Motor neuron (in vitro differentiated cells): ENCODE results near the gene CYP4Z1. TPM values are rescaled to one million over a fixed set of nuclear protein-coding genes. Genes with fewer than 3 reads are reported as not detected.
"Not testable (repeated sequence)": the region's sequence is repeated elsewhere in the genome, so short reads cannot be mapped to it uniquely, and the experiment has no call there.

Experiments used
- ATAC-seq, 8 experiments: fragments of 200-7000 bp; cut with Tn5 transposase; replicated peaks in 6 of 8; 2 replicates each; pipeline ENCODE4 v1.8.0; 2021; ENCODE audit warnings: mild to moderate bottlenecking in 8 of 8, moderate library complexity in 8 of 8
- H3K27ac ChIP-seq, 2 donors: fragments of 250-450 bp; sonication (Bioruptor Pico); 2 replicates each; pipeline ENCODE4 v1.9.0; 2021; ENCODE audit warnings: antibody characterized with exemption in 2 of 2, mild to moderate bottlenecking in 2 of 2, moderate library complexity in 1 of 2
- H3K4me1 ChIP-seq, 2 donors: fragments of 250-450 bp; sonication (Bioruptor Pico); replicated peaks in 1 of 2; 2 replicates each; pipeline ENCODE4 v1.6.1; 2021; ENCODE audit warnings: antibody characterized with exemption in 2 of 2, mild to moderate bottlenecking in 2 of 2, moderate library complexity in 1 of 2
- H3K4me3 ChIP-seq, 5 donors: fragments of 250-450 bp; sonication (Bioruptor Pico); 2 replicates each; pipeline ENCODE4 v1.9.0; 2021; ENCODE audit warnings: antibody characterized with exemption in 5 of 5, mild to moderate bottlenecking in 5 of 5, moderate library complexity in 4 of 5
- WGBS, 10 experiments: fragments of 450-650 bp; shearing (Covaris generic); methylation state at CpG; one replicate each; pipeline ENCODE4 v1.0.0; 2022; 5-methylcytosine and 5-hydroxymethylcytosine counted together
- in situ Hi-C, 9 experiments: fragments of 400-800 bp; cut with MboI; loops; one replicate each; pipeline ENCODE4 v1.15.0; 2021; ENCODE audit warnings: low sequenced_read_pairs in 9 of 9, low pct_unique_long_range_greater_than_20kb in 2 of 9; ENCODE audit not compliant: unreplicated experiment in 9 of 9
- total RNA-seq, 8 experiments: library from RNA; unstranded; fragments of 300-600 nt; gene quantifications; 2 replicates each; pipeline versions ENCODE4 v1.2.3 to v1.2.4, GENCODE V29; 2022

Gene CYP4Z1
- total RNA-seq, 8 experiments from 2014 or later: 0.05 to 40.1 (median 7.0) TPM; not detected in 2

DNA sequence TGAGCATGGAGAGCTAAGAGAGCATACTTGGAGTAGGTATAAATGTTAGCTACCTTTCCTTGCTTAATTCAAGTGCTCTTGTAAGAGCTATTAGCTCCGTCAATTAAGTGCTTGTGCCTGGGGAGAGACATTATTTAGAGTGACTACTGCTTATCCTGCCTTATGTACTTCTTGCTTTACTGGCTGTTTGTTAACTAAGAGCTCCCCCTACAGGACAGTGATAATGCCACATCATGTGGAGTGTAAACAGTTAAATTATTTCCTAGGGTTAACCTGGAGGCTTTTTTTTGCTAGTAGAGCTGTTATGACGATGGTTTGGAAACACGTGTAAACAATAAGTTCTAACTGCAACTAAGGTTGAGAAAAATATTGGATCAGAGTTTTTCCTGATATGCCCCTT is 24.4 kb downstream of the CYP4Z1 start:
- ATAC-seq: peak in 3 of 8 experiments; percentile 21 to 38 (median 27)
- H3K27ac ChIP-seq, H3K4me1 ChIP-seq, H3K4me3 ChIP-seq: not testable (repeated sequence)
- WGBS, 10 experiments: 0 to 20% (median 0%) methylated on average over 1 of the region's 3 CpGs; no CpG with 5 or more reads in 7 of the 10 experiments
- in situ Hi-C loops: loop anchor here in 1 of 9 experiments (10.0 kb wide), 1 partner anchor 83 kb away; no protein-coding TSS in a partner anchor

DNA sequence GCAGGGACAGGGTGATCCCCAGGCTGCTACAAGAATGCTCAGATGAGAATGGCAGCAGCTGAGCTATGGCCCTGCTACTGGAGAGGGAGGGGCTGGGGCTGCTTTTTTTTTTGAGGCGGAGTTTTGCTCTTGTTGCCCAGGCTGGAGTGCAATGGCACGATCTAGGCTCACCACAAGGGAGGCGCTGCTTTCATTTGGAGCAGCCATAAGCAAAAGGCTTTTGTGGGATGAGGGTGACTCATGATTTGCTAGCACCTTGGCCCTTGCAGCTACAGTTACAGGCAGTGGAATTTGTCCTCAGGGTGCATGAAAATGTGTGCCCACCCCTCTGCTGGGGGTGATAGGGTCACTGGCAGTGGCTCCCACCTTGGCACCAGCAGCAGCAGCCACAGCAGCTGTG is 37.8 kb downstream of the CYP4Z1 start:
- Histone ChIP-seq H3K4me3 (no peak overlapping the region), H3K4me1 (no peaks in the 10 kb centered on the region), H3K27ac (no peak overlapping the region)
- ATAC-seq: no peak
- in situ Hi-C loops: no loop called here
- WGBS, 10 experiments: 52 to 100% (median 83%) methylated on average over 1 to 3 of the region's 3 CpGs; no CpG with 5 or more reads in 5 of the 10 experiments

DNA sequence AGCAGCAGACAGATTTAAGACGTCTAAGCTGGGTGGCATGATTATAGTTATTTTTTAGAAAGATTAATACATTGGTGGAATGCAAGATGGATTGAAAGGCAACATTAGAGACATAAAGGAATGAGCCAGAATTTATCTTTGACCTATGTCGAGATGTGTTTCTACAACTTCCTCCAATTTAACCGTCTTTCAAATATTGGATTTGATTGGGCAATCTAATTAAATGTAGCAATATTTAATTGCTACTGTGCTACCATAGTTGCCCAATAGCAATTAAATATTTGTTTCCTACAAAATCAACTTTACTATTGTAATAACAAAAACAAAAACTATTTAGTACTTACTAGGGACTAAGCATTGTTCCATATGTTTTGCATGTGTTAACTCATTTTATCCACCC is 39.8 kb downstream of the CYP4Z1 start:
- no peak for ATAC-seq
- H3K27ac ChIP-seq: no peak overlapping the region
- H3K4me1 ChIP-seq: no peaks in the 10 kb centered on the region
- 71 to 90% (median 77%) methylated on average over 1 to 3 of the region's 3 CpGs; no CpG with 5 or more reads in 1 of the 10 experiments for WGBS, 10 experiments
- in situ Hi-C loops: no loop called here
- H3K4me3 ChIP-seq: no peak overlapping the region

DNA sequence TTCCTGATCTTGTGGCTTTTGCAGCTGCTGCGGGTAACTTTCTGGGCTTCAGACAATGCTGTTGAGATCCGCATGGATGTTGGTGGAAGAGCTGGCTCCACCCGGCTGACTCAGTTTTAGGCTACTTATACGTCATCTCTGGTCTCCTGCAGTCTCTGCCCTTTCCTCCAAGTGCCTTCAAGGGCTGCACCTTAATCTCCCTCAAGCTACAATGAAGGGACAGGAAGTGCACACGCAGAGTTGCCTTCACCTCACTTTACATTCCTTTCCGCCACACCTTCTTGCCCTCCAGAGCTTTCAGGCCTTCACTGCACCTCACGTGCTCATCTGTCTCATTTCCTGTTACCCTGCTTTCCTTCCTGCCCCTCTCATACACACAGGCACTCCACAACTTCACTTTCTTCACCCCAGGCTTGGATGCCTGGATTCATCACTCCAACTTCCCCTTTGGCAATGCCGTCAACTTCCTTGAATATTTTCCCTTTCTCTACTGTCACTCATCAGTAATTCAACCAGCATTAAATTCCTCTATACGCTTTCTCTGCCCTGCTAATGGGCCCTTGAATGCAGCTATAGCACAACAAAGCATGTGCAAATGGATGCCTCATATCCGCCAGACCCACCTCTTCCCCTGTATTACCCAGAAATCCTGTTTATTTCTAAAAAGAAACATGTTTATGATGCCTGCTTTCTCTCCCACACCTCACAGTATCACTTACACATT is 41.0 kb downstream of the CYP4Z1 start:
- H3K4me3 ChIP-seq, H3K4me1 ChIP-seq, H3K27ac ChIP-seq, in situ Hi-C loops: not testable (repeated sequence)
- peak in 3 of 8 experiments; percentile 66 to 97 (median 95) for ATAC-seq
- WGBS, 10 experiments: 20 to 87% (median 69%) methylated on average over 1 to 6 of the region's 10 CpGs; no CpG with 5 or more reads in 5 of the 10 experiments

DNA sequence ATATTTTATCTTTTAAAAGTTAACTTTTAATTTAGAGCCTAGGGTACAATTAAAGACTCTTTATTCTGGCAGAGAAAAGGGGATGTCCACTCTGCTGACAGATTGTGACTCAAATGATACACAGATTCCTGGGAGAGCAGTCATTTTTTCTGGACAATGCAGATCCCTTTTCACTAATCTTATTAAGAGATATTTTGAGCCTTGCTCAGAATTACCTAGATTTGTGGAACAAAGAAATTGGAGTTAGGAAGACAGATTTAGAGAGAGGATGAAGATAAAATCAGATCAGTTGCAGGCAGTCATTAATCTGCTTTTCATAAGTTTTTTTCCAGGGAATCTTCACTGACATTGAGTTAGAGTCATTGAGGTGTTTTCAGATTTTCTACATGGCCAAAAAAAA is 42.5 kb downstream of the CYP4Z1 start:
- H3K27ac ChIP-seq, H3K4me3 ChIP-seq, H3K4me1 ChIP-seq, ATAC-seq, in situ Hi-C loops: not testable (repeated sequence)

DNA sequence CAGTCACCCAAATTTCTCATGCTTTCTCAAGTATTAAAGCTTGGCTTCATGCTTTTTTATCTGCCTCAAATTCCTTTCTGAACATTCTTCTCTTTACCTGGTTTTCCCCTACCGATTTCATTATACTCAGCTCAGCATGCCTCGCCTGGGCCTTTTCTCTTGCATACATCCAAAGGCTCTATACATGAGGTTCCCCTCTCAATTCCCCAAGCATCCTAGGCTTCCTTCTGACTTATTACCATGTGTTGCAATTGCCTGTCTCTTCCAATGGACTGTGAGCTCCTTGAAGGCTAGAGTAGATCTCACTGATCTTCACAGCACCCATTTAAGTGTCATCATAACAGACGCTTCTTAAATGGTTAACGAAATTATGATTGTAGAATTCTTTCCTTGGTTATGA is 46.1 kb downstream of the CYP4Z1 start:
- in situ Hi-C loops: no loop called here
- H3K27ac ChIP-seq: no peak overlapping the region
- no peak for ATAC-seq
- no peaks in the 10 kb centered on the region for H3K4me1 ChIP-seq
- 21 to 89% (median 67%) methylated on average over 1 to 4 of the region's 4 CpGs; no CpG with 5 or more reads in 1 of the 10 experiments for WGBS, 10 experiments
- H3K4me3 ChIP-seq: no peak overlapping the region

DNA sequence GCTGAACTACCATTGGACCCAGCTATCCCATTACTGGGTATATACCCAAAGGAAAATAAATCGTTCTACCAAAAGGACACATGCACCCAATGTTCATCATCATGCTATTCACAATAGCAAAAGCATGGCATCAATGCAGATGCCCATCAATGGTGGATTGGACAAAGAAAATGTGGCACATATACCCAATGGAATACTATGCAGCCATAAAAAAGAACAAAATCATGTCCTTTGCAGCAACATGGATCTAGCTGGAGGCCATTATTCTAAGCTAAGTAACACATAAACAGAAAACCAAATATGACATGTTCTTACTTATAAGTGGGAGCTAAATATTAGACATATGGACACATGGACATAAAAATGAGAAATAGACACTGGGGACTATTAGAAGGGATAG is 54.0 kb downstream of the CYP4Z1 start:
- H3K4me3 ChIP-seq, H3K27ac ChIP-seq, H3K4me1 ChIP-seq, ATAC-seq, in situ Hi-C loops: not testable (repeated sequence)
- WGBS, 10 experiments: 0 to 89% (median 61%) methylated on average over 1 of the region's 1 CpG; no CpG with 5 or more reads in 2 of the 10 experiments

DNA sequence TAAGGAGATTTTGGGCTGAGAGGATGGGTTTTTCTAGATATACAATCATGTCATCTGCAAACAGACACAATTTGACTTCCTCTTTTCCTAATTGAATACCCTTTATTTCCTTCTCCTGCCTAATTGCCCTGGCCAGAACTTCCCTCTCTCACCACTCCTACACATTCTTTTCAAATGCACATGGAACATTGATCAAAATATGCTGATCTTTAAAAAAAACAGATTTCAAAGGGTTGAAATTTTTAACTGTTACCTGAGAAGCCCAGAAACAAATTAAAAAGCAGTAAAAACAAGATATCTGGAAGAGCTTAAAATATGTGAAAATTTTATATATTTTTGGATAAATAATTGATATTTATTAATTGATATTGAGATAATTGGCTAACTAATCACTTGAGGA is 57.8 kb downstream of the CYP4Z1 start:
- ATAC-seq, in situ Hi-C loops, H3K4me3 ChIP-seq, H3K27ac ChIP-seq, H3K4me1 ChIP-seq: not testable (repeated sequence)

DNA sequence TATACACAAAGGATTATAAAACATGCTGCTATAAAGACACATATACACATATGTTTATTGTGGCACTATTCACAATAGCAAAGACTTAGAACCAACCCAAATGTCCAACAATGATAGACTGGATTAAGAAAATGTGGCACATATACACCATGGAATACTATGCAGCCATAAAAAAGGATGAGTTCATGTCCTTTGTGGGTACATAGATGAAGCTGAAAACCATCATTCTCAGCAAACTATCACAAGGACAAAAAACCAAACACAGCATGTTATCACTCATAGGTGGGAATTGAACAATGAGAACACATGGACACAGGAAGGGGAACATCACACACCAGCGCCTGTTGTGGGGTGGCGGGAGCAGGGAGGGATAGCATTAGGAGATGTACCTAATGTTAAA is 60.0 kb downstream of the CYP4Z1 start:
- H3K4me1 ChIP-seq, H3K4me3 ChIP-seq, ATAC-seq, in situ Hi-C loops, H3K27ac ChIP-seq: not testable (repeated sequence)
- WGBS, 10 experiments: 60 to 100% (median 100%) methylated on average over 1 to 2 of the region's 2 CpGs; no CpG with 5 or more reads in 6 of the 10 experiments

DNA sequence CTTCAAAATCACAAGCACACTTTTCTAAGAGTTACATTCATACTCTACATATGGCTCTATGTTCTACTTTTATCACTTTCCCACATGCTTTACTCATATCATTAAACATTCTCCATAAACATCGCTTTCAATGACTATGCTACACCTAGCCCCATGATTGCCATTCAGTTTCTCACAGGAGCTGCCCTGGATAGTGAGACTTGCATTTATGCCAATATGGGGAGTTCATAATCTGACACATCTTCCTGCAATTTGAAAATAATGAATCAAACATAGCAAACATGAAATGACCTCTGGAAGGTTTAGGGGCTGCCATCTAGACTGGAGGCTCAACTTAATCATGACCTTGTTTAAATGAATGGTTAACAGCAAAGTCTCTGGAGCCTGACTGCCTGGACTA is 61.2 kb downstream of the CYP4Z1 start:
- peak in 1 of 8 experiments; percentile 25 for ATAC-seq
- no peaks in the 10 kb centered on the region for H3K4me1 ChIP-seq
- no peak overlapping the region for H3K4me3 ChIP-seq
- no peak overlapping the region for H3K27ac ChIP-seq
- in situ Hi-C loops: no loop called here
- WGBS, 10 experiments: 17 to 100% (median 86%) methylated on average over 1 of the region's 1 CpG; no CpG with 5 or more reads in 4 of the 10 experiments

DNA sequence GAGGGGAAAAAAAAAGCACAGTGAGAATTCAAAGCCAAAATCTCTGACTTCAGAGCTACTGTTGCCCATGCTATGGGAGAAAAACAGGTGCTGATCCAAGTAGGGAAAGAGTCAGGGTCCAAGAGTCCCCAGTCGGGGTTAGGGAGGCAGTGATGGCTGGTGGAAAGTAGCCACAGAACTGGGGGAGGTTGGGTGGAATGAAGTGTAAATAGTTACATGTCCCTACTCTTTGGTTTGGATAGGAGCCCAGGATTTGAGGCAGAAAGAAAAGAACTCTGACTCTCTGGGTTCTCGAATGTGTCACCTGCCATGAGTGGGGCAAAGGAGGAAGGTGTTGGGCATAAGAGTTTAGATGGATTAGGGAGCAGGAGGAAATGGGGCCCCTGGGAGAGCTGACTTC is 61.8 kb downstream of the CYP4Z1 start:
- ATAC-seq, H3K4me1 ChIP-seq, H3K4me3 ChIP-seq, in situ Hi-C loops, H3K27ac ChIP-seq: not testable (repeated sequence)
- WGBS, 10 experiments: 0 to 93% (median 61%) methylated on average over 1 to 2 of the region's 2 CpGs; no CpG with 5 or more reads in 3 of the 10 experiments

DNA sequence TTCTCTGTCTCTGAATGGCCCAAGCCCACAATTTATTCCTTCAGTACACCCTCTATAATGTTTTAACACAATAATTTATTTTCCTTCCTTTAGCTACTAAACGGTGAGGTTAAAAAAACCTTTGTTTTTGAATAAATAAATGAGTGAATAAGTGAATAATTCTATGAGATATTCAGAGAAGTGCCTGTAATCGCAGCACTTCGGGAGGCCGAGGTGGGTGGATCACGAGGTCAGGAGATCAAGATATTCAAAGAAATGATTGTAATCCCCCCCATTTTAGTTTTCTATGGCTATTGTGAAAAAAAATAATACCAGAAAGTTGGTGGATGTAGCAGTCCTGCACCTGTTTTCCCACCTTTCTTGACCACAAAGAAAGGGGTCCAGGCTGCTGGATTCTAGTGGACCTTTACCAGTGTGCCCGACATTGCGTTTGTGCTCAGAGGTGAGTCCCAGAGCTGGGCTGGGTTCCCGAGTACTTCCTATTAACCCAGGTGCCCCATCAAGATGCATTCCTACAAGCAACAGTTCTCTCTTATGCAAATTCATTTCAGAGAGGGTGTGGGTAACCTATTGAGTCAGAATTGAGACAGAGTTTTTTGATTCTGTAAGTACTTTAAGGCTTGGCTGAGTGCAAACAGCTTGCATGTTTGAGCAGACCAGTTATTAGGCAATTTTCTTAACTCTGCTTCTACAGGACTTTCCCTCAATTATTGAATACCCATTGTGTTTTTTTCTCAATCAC is 62.6 kb downstream of the CYP4Z1 start:
- H3K4me3 ChIP-seq, in situ Hi-C loops, H3K4me1 ChIP-seq, H3K27ac ChIP-seq: not testable (repeated sequence)
- peak in 1 of 8 experiments; percentile 42 for ATAC-seq
- 8 to 90% (median 57%) methylated on average over 1 to 8 of the region's 8 CpGs for WGBS, 10 experiments

DNA sequence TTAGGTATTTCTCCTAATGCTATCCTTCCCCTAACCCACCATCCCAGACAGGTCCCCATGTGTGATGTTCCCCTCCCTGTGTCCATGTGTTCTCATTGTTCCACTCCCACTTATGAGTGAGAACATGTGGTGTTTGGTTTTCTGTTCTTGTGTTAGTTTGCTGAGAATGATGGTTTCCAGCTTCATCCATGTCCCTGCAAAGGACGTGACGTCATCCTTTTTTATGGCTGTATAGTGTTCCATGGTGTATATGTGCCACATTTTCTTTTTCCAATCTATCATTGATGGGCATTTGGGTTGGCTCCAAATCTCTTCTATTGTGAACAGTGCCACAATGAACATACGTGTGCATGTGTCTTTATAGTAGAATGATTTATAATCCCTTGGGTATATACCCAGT is 65.6 kb downstream of the CYP4Z1 start:
- H3K27ac ChIP-seq, ATAC-seq, in situ Hi-C loops, H3K4me1 ChIP-seq, H3K4me3 ChIP-seq: not testable (repeated sequence)
- 67 to 100% (median 80%) methylated on average over 1 to 3 of the region's 3 CpGs; no CpG with 5 or more reads in 4 of the 10 experiments for WGBS, 10 experiments
